Measurements from ENCODE around the gene LDLRAD3. TPM values are rescaled to one million over a fixed set of nuclear protein-coding genes. Genes with fewer than 3 reads are reported as not detected.

LDLRAD3 gene
- total RNA-seq, 1 donor from 2014 or later: 58.8 TPM

- peak; percentile 35 for DNase-seq
Observed at GRCh38 chr11:35927682-35928081, 16.2 kb upstream of the LDLRAD3 start.

- no peak for DNase-seq
Observed at GRCh38 chr11:35928688-35929395, 15.0 kb upstream of the LDLRAD3 start.

- no peak for DNase-seq
Observed at GRCh38 chr11:35930466-35930865, 13.4 kb upstream of the LDLRAD3 start.

- no peak for DNase-seq
Observed at GRCh38 chr11:35932121-35932520, 11.7 kb upstream of the LDLRAD3 start.

DNA sequence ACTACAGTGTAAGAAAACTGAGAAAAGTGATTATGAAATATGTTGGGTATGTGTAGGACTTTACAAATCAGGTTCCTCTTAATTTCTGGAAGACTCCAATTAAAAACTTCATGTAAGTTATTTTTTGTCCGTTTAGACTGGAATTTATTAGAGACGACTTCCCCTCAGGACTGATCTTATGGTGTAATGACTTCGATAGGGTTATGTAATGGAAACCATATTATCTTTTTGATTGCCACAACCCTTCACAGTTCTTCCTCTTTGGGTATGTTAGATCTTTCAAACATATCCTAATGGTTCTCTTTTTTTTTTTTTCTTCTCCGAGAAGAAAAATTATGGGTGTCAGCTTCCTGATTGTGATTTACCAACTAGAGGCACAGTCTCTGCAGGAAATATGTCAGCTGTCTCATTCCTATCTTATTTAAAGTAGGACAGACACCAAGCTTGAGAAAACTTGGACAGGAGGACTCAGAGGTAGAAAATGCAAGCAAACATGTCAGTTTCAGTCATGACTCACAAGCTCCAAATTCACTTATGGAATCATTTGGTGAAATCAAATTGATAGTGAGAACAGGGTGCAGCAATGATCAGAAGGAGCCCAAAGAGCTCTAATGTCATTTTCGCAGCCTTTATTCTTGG, 11.1 kb upstream of the LDLRAD3 start:
- DNase-seq: no peak

DNA sequence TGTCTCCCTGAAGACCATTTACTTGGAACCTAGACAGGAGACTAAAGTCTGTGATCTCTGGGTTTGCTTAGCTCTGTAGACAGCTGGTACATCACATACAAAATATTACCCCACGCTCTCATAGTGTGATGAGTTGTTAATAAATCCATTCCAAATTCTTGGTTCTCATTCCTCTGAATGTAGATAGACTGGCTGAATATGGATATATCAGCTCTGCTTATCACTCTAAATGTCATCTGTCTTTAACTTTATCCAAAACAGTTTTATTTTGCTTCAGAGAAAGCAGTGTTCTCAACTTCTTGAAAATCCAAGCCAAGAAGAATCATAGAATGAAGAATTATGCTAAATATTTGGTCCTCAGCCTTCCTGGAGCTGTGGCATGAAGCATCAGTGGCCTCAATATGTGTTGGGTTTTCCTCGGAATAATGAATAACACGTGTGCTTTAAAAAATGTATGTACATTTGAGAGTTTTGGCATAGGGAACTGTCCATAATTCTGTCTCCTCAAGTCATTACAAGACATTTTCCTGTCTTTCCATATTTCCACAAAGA, 10.5 kb upstream of the LDLRAD3 start:
- DNase-seq: no peak

DNA sequence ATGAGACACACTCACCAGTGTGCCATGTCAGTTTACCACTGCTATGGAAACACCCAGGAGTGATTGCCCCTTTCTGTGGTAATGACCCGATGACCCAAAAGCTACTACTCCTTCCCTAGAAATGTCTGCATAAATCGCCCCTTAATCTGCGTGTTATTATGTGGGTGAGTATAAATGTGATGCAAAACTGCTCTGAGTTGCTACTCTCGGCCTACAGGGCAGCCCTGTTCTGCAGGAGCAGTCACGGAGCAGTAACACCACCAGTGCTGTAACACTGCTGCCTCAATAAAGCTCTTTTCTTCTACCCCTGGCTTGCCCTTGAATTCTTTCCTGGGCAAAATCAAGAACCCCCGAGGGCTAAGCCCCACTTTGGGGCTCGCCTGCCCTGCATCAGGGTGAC, 9.6 kb upstream of the LDLRAD3 start:
- no peak for DNase-seq

GRCh38 chr11:35934981-35935380, 8.9 kb upstream of the LDLRAD3 start:
- DNase-seq: no peak

DNA sequence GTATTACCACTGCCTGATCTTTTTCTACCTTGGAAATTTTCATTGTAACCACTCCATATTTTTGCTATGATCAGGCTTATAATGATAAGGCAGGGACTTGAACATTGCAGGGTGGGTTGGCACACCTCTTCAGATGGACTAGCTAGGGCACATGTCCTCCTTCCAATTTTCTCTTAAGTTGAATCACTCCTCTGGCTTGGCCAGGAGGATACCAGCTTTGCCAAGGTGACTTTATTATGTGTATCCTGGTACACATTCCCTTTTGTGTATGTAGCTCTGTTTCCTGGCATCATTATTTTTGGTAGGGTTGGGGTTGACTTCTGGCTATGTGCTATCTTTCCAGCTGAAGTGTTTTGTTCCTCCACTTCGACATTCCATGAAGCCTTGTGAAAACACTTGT, 8.5 kb upstream of the LDLRAD3 start:
- no peak for DNase-seq

- no peak for DNase-seq
Observed at GRCh38 chr11:35937111-35937510, 6.8 kb upstream of the LDLRAD3 start.

DNA sequence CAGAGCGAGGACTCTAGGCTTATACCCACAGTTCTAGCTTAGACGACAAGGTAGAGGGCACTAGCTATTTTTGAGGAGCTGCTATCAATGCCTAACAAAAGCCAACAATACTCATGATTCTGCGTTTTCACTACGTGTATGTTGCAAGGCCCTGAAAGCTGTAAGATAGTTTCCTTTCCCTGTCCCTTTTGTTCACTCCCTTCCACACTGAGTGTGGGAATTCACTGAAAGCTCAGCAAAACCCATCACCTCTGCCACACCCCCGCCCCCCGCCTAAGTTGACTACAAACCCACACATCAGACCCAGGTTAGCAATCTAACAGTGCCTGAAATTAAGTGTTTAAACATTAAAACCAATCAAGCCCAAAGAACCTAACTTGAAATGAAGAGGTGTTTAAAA, 6.2 kb upstream of the LDLRAD3 start:
- no peak for DNase-seq

DNA sequence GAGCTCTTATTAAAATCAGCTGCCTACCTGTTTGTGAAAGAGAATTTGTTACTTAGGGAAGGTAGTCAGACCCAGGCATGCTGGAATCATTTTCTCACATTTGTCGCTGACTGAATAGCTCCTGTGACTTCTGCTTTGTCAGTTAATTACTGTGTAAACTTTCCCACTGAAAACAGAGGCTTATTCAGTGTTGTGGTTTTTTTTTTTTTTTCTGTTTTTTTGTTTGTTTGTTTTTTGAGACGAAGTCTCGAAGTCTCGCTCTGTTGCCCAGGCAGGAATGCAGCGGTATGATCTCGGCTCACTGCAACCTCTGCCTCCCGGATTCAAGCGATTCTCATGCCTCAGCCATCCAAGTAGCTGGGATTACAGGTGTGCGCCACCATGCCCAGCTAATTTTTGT, 5.6 kb upstream of the LDLRAD3 start:
- no peak for DNase-seq

DNA sequence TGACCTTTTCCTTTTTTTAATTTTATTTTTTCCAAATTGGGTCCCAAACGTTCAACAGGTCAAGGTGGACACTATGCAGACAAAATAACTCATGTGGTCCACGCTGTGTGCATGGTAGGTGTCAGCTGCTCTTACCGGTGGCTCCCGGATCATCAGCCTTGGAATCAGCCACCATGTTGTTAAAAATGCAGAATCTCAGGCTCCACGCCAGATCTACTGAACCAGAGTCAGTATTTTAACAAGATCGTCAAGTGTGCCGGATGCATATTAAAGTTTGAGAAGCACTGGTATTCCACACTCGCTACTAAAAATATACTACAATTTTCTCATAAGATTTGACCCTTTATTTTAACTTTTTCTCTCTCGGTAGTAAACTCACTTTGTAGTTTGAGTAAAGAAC, 553 bp upstream of the LDLRAD3 start:
- DNase-seq: no peak

- no peak for DNase-seq
Observed at GRCh38 chr11:35944503-35945136, 758 bp downstream of the LDLRAD3 start.

GRCh38 chr11:35945137-35945518, 1.3 kb downstream of the LDLRAD3 start:
- no peak for DNase-seq

GRCh38 chr11:35946766-35947165, 2.9 kb downstream of the LDLRAD3 start:
- DNase-seq: no peak

DNA sequence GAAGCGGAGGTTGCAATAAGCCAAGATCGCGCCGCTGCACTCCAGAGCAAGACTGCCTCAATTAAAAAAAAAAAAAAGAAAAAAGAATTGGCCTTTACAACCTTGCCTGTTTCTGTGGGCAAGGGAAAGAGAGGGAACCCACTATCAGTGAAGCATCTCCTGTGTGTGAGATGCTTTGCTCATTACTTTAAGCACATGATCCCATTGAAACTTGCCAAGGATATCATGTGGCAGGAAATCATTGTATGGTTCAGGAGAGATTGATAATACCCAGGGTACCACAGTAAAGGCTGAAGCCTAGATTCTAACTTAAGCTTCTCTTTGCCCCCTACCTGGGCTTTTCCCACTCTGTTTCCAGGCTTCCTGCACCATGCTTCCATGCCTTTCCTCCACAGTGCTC, 3.6 kb downstream of the LDLRAD3 start:
- DNase-seq: no peak

DNA sequence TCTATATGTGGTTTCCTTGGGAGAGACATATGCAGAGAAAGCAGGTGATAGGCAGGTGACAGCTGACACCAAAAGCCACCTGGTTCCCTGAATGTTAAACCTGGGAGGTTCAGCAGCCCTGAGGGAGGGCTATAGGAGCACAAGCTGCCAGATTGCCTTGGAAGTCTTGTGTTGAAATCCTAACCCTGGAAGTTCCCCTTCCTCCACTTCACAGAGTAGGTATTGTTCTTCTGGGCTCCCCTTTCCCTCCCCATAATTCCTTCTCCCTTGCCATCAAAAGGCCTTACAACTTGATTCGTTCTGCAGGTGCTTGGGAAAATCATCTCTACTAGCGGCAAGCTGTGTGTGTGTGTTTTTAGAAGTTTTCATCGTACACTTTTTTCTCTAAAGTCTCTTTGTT, 5.4 kb downstream of the LDLRAD3 start:
- no peak for DNase-seq

DNA sequence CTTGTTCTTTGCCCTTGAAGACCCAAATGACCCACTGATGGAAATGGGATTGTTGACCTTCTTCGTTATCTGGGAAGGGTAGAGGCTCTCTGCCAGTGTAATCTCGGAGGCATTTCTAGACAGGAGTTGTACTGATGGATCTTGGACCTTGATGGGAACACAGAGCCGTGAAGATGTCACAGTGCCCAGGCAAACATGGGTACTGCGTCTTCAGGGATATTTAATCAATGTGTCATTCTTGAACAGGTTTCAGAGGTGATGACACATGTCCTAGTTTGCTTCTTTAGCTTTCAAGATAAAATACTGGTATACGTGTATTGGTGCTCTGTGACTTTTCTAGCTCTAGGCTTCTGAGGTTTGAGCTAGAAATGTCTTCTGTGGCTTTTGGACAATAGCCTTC, 6.2 kb downstream of the LDLRAD3 start:
- DNase-seq: no peak

GRCh38 chr11:35951680-35952079, 7.8 kb downstream of the LDLRAD3 start:
- no peak for DNase-seq

DNA sequence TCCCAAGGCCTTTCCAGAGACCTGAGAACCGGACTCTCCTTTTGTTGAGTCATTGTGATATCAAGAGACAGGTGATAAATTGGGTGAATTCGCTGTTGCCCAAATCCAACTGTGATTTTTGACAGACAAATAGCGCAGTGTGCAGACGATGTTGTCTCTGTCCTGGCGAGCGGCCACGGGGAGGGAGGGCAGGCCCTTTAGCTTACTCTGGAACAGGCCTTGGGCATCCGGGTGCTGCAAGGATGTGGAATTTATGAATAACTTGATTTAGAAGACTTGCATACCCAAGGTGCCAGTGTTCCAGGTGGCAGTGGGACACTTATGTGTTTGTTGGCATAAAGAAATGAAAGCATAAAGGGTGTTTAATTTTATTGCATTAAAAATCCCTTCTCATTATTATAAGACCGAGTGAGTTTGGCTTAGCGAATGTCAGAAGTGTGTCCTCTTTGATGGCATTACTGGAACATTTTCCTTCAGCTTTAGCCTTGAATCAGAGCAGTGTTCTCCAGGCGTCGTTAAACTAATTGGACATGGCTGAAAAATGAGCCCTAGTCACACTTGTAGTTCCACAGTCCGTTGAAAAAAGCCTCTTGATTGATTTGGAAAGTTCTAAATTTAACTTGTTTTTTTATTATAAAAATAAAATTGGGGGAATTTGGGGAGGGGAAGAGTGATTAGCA, 9.4 kb downstream of the LDLRAD3 start:
- DNase-seq: peak; percentile 43

DNA sequence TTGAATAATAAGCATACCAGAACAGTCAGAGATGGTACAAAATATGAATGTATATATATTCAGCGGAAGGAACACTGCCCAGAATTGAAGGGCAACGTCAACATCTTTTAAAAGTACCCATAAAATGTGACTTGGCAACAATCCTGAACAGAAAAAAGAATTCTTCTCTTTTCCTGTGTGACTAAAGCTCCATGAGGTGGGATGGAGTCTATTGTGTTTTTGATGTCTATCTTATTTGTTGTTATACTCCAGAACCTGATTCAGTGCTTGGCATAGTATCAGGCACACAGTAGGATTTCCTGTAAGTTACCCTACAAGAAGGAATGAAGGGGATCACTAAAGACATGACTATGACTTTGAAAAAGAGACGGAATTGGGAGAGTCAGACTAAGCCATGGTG, 10.3 kb downstream of the LDLRAD3 start:
- no peak for DNase-seq

DNA sequence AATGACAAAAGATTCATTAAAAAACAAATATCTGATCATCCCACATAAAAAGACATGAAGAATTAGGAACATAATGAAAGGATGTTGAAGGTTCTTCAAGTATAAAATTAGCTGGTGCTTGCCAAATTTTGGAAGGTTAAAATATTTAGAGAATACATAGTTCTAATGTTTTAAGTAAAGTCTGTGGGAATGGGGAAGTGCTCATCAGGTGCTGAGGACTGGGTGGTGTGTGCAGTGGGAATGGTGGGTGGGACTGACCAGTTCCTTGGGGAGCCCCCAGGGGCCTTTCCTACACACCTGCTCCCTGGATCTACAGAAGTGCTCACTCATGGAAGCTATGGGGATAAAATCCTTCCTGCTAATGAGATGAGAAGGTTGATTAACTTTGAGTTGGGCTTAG, 11.8 kb downstream of the LDLRAD3 start:
- no peak for DNase-seq
